ENCODE measurements around the gene SYNDIG1L.

The SYNDIG1L gene

DNA sequence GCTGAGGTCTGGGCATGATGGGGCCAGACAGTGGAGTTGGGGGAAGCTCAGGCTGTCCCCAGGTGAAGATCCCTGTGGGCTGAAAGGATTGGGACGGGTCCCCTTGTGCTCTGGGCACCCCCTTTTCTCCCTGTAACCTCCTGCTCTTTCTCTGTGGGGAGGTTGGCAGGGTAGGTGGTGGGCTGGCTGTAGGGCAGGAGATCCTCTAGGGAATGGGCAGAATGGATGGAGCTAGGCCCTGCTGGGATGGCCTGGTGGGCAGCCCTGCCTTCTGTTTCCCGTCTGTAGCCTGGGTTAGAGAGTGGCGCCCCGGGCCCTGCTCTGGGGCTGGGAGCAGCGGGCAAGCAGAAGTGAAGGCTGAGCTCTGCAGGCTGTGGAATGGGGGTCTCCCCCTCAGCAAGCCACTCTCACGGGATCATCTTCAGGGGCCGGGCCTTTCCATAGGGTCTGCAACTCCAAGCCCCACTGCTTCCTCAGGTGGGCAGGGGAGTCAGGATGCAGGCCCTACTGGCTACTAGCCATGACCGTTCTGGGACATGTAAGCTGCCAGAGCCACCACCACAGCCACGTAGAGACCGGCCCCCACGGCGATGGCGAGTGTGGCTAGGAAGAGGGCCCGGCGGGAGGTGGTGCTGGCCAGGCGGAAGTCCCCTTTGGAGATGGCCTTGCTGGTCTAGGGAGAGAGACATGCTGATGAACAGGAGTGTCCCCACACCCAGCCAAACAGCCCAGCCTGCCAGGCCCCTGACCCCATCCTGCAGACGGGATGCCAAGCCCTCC is 18.8 kb downstream of the SYNDIG1L start:
- Histone ChIP-seq H3K14ac (ENCODE audit: low read length) (peak overlapping the region; percentile 75), H3K4me3 (ENCODE audit: low read length in 2 of 2) (no peak overlapping the region), H3K4ac (ENCODE audit: low read length) (no peak overlapping the region), H2BK12ac (ENCODE audit: low read length) (no peak overlapping the region), H2BK5ac (ENCODE audit: low read length) (peak overlapping the region; percentile 80), H4K8ac (ENCODE audit: low read depth, low read length) (peak overlapping the region; percentile 56), H3K4me1 (ENCODE audit: control insufficient read depth in 2 of 2, insufficient read depth in 1 of 2, low read depth in 1 of 2, low read length in 2 of 2) (peaks cover 5 to 14% of the 10 kb centered on the region in 2 donors), H3K18ac (ENCODE audit: low read length) (peak overlapping the region; percentile 94), H2BK15ac (ENCODE audit: low read length) (peak overlapping the region; percentile 83), H3K9me3 (replicated peaks in 1 of 2; ENCODE audit: control insufficient read depth in 2 of 2, insufficient read depth in 1 of 2, low read depth in 1 of 2, low read length in 2 of 2) (no peaks in the 10 kb centered on the region), H3K27me3 (ENCODE audit: control insufficient read depth in 3 of 3, insufficient read depth in 3 of 3, low read depth in 1 of 3, low read length in 3 of 3) (peaks cover 0 to 16% (median 0%) of the 10 kb centered on the region in 3 experiments), H3K27ac (replicated peaks; ENCODE audit: low read length) (no peak overlapping the region), H3K9ac (ENCODE audit: low read depth, low read length, poor library complexity) (no peak overlapping the region), H2AFZ (ENCODE audit: low read length) (no peak overlapping the region), H3K4me2 (ENCODE audit: insufficient read depth, low read length, poor library complexity, severe bottlenecking) (no peak overlapping the region), H2AK5ac (ENCODE audit: low read depth, low read length) (peak overlapping the region; percentile 96), H3K36me3 (replicated peaks in 1 of 2; ENCODE audit: control insufficient read depth in 2 of 2, insufficient read depth in 2 of 2, low read length in 2 of 2) (no peaks in the 10 kb centered on the region), H3K23ac (ENCODE audit: low read depth, low read length, poor library complexity) (peak overlapping the region; percentile 73), H3K79me1 (ENCODE audit: low read depth, low read length) (peaks cover 6% of the 10 kb centered on the region), H2BK120ac (ENCODE audit: low read depth, low read length) (peak overlapping the region; percentile 61), H4K91ac (ENCODE audit: low read depth, low read length, poor library complexity) (no peak overlapping the region)
- no peak for DNase-seq (ENCODE audit: low spot score)
- no CpG with 5 or more reads among the region's 17 CpGs for WGBS, 2 donors (ENCODE audit: extremely low coverage in 2 of 2, insufficient read length in 2 of 2, insufficient replicate concordance in 1 of 2)

DNA sequence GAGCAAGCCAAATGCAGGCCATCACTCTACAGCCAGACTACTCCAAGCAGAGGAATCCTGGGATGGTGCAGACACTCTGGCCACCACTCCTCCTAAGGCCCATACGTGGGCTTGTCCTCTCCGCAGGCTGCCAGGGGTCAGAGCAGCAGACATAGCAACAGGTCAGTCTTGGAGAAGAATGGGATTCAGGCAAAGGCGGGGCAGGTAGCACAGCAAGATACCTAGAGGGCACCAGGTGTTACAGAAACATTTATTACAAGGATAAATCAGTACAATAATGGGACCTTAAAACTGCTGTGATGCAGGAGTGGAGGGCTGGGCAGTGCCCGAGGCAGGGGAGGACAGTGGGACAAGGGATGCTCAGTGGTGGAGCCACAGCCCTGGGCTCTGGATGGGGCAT is 20.3 kb downstream of the SYNDIG1L start:
- Histone ChIP-seq H3K9me3 (replicated peaks in 1 of 2; ENCODE audit: control insufficient read depth in 2 of 2, insufficient read depth in 1 of 2, low read depth in 1 of 2, low read length in 2 of 2) (no peaks in the 10 kb centered on the region), H3K4me1 (ENCODE audit: control insufficient read depth in 2 of 2, insufficient read depth in 1 of 2, low read depth in 1 of 2, low read length in 2 of 2) (peaks cover 13 to 26% of the 10 kb centered on the region in 2 donors), H3K27ac (replicated peaks; ENCODE audit: low read length) (no peak overlapping the region), H2BK15ac (ENCODE audit: low read length) (peak overlapping the region; percentile 25), H3K4ac (ENCODE audit: low read length) (no peak overlapping the region), H2BK12ac (ENCODE audit: low read length) (no peak overlapping the region), H3K14ac (ENCODE audit: low read length) (no peak overlapping the region), H3K27me3 (ENCODE audit: control insufficient read depth in 3 of 3, insufficient read depth in 3 of 3, low read depth in 1 of 3, low read length in 3 of 3) (peaks cover 0 to 29% (median 0%) of the 10 kb centered on the region in 3 experiments), H2AFZ (ENCODE audit: low read length) (no peak overlapping the region), H3K4me2 (ENCODE audit: insufficient read depth, low read length, poor library complexity, severe bottlenecking) (no peak overlapping the region), H2AK5ac (ENCODE audit: low read depth, low read length) (peak overlapping the region; percentile 93), H3K9ac (ENCODE audit: low read depth, low read length, poor library complexity) (no peak overlapping the region), H2BK5ac (ENCODE audit: low read length) (no peak overlapping the region), H3K79me1 (ENCODE audit: low read depth, low read length) (peaks cover 6% of the 10 kb centered on the region), H3K4me3 (ENCODE audit: low read length in 2 of 2) (no peak overlapping the region), H3K18ac (ENCODE audit: low read length) (no peak overlapping the region), H3K23ac (ENCODE audit: low read depth, low read length, poor library complexity) (no peak overlapping the region), H2BK120ac (ENCODE audit: low read depth, low read length) (peak overlapping the region; percentile 81), H4K8ac (ENCODE audit: low read depth, low read length) (no peak overlapping the region), H4K91ac (ENCODE audit: low read depth, low read length, poor library complexity) (no peak overlapping the region), H3K36me3 (replicated peaks in 1 of 2; ENCODE audit: control insufficient read depth in 2 of 2, insufficient read depth in 2 of 2, low read length in 2 of 2) (no peaks in the 10 kb centered on the region)
- no CpG with 5 or more reads among the region's 4 CpGs for WGBS, 2 donors (ENCODE audit: extremely low coverage in 2 of 2, insufficient read length in 2 of 2, insufficient replicate concordance in 1 of 2)
- no peak for DNase-seq (ENCODE audit: low spot score)

DNA sequence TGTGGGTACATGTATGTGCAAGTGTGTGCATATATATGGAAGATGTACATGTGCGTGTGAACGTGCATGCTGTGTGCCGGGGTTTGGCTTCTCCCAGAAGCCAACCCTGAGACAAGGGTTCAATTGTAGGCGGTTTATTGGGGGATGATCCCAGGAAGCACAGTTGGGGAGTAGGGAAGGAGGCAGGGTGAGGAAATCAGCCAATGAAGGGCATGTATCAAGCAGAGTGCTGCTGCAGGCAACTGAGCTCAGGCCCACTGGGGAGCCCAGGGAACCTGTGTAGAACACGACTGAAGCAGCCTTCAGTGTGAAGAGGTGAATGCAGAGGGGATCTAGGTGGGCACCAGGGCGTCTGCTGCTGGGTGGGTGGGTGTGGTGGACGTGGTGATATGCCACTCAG is 21.6 kb downstream of the SYNDIG1L start:
- H3K4ac ChIP-seq (ENCODE audit: low read length): no peak overlapping the region
- peaks cover 0 to 41% (median 0%) of the 10 kb centered on the region in 3 experiments for H3K27me3 ChIP-seq (ENCODE audit: control insufficient read depth in 3 of 3, insufficient read depth in 3 of 3, low read depth in 1 of 3, low read length in 3 of 3)
- H3K9ac ChIP-seq (ENCODE audit: low read depth, low read length, poor library complexity): peak overlapping the region; percentile 61
- H3K4me3 ChIP-seq (ENCODE audit: low read length in 2 of 2): no peak overlapping the region
- H4K91ac ChIP-seq (ENCODE audit: low read depth, low read length, poor library complexity): no peak overlapping the region
- H3K79me1 ChIP-seq (ENCODE audit: low read depth, low read length): peaks cover 3% of the 10 kb centered on the region
- H3K4me2 ChIP-seq (ENCODE audit: insufficient read depth, low read length, poor library complexity, severe bottlenecking): no peak overlapping the region
- H2BK12ac ChIP-seq (ENCODE audit: low read length): no peak overlapping the region
- H2AFZ ChIP-seq (ENCODE audit: low read length): no peak overlapping the region
- peaks cover 13 to 26% of the 10 kb centered on the region in 2 donors for H3K4me1 ChIP-seq (ENCODE audit: control insufficient read depth in 2 of 2, insufficient read depth in 1 of 2, low read depth in 1 of 2, low read length in 2 of 2)
- peak overlapping the region; percentile 93 for H2AK5ac ChIP-seq (ENCODE audit: low read depth, low read length)
- WGBS, 2 donors (ENCODE audit: extremely low coverage in 2 of 2, insufficient read length in 2 of 2, insufficient replicate concordance in 1 of 2): no CpG with 5 or more reads among the region's 7 CpGs
- H3K18ac ChIP-seq (ENCODE audit: low read length): peak overlapping the region; percentile 90
- H3K14ac ChIP-seq (ENCODE audit: low read length): no peak overlapping the region
- H2BK15ac ChIP-seq (ENCODE audit: low read length): peak overlapping the region; percentile 25
- no peaks in the 10 kb centered on the region for H3K36me3 ChIP-seq (replicated peaks in 1 of 2; ENCODE audit: control insufficient read depth in 2 of 2, insufficient read depth in 2 of 2, low read length in 2 of 2)
- H2BK5ac ChIP-seq (ENCODE audit: low read length): no peak overlapping the region
- no peak overlapping the region for H3K23ac ChIP-seq (ENCODE audit: low read depth, low read length, poor library complexity)
- H3K27ac ChIP-seq (replicated peaks; ENCODE audit: low read length): no peak overlapping the region
- peak overlapping the region; percentile 6 for H2BK120ac ChIP-seq (ENCODE audit: low read depth, low read length)
- no peak for DNase-seq (ENCODE audit: low spot score)
- no peak overlapping the region for H4K8ac ChIP-seq (ENCODE audit: low read depth, low read length)
- no peaks in the 10 kb centered on the region for H3K9me3 ChIP-seq (replicated peaks in 1 of 2; ENCODE audit: control insufficient read depth in 2 of 2, insufficient read depth in 1 of 2, low read depth in 1 of 2, low read length in 2 of 2)

DNA sequence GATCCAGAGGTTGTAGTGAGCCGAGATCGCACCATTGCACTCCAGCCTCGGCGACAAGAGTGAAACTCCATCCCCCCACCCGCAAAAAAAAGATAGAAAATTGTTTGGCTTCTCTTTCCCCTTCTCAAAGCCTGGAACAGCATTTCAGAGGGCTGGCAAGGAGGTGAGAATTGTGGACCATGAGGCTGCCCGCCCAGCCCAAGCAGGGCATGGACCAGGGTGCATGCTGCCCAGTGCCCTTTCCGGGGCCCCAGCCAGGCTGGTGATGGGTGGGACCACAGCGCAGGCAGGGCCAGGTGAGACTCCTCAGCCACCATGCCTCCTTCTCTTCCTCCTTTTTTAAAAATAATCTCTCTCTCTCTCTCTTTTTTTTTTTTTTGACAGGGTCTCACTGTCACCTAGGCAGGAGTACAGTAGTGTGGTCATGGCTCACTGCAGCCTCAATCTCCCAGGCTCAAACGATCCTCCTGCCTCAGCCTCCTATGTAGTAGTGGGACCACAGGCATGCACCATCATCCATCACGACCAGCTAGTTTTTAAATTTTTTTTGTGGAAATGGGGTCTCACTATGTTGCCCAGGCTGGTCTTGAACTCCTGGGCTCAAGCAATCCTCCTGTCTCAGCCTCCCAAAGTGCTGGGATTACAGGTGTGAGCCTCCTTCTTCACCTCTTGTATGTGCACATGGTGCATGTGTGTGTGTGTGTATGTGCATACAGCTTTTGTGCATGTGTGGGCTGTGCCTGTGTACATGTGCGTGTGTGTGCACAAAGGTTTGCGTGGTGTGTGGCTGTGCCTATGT is 22.2 kb downstream of the SYNDIG1L start:
- H4K91ac ChIP-seq (ENCODE audit: low read depth, low read length, poor library complexity): no peak overlapping the region

More for the DNA sequence above, 22.2 kb downstream of the SYNDIG1L start:
- Histone ChIP-seq H4K8ac (ENCODE audit: low read depth, low read length) (peak overlapping the region; percentile 86), H2BK120ac (ENCODE audit: low read depth, low read length) (no peak overlapping the region), H2AK5ac (ENCODE audit: low read depth, low read length) (peak overlapping the region; percentile 64), H2AFZ (ENCODE audit: low read length) (no peak overlapping the region), H3K4ac (ENCODE audit: low read length) (no peak overlapping the region), H2BK5ac (ENCODE audit: low read length) (no peak overlapping the region), H2BK15ac (ENCODE audit: low read length) (peak overlapping the region; percentile 76), H3K79me1 (ENCODE audit: low read depth, low read length) (peaks cover 3% of the 10 kb centered on the region), H3K4me3 (ENCODE audit: low read length in 2 of 2) (no peak overlapping the region), H3K27ac (replicated peaks; ENCODE audit: low read length) (no peak overlapping the region), H3K27me3 (ENCODE audit: control insufficient read depth in 3 of 3, insufficient read depth in 3 of 3, low read depth in 1 of 3, low read length in 3 of 3) (peaks cover 0 to 45% (median 0%) of the 10 kb centered on the region in 3 experiments), H3K4me2 (ENCODE audit: insufficient read depth, low read length, poor library complexity, severe bottlenecking) (no peak overlapping the region), H3K4me1 (ENCODE audit: control insufficient read depth in 2 of 2, insufficient read depth in 1 of 2, low read depth in 1 of 2, low read length in 2 of 2) (peaks cover 13 to 26% of the 10 kb centered on the region in 2 donors), H3K23ac (ENCODE audit: low read depth, low read length, poor library complexity) (peak overlapping the region; percentile 40), H2BK12ac (ENCODE audit: low read length) (peak overlapping the region; percentile 95), H3K14ac (ENCODE audit: low read length) (no peak overlapping the region), H3K9ac (ENCODE audit: low read depth, low read length, poor library complexity) (peak overlapping the region; percentile 61), H3K9me3 (replicated peaks in 1 of 2; ENCODE audit: control insufficient read depth in 2 of 2, insufficient read depth in 1 of 2, low read depth in 1 of 2, low read length in 2 of 2) (no peaks in the 10 kb centered on the region), H3K18ac (ENCODE audit: low read length) (peak overlapping the region; percentile 86), H3K36me3 (replicated peaks in 1 of 2; ENCODE audit: control insufficient read depth in 2 of 2, insufficient read depth in 2 of 2, low read length in 2 of 2) (no peaks in the 10 kb centered on the region)
- no CpG with 5 or more reads among the region's 12 CpGs for WGBS, 2 donors (ENCODE audit: extremely low coverage in 2 of 2, insufficient read length in 2 of 2, insufficient replicate concordance in 1 of 2)
- DNase-seq (ENCODE audit: low spot score): no peak
